Activated CD8-positive, alpha-beta memory T cell treated with anti-CD3 and anti-CD28 coated beads, Interleukin-2, amount 50 U/mL, for 48 hours (primary cell): ENCODE measurements around the gene PRRT3.
"Not testable (repeated sequence)": the region's sequence is repeated elsewhere in the genome, so short reads cannot be mapped to it uniquely, and the experiment has no call there.

Experiments used
- DNase-seq: peaks from one replicate; pipeline ENCODE4 v3.0.0-alpha.2; 2020

PRRT3 gene

GRCh38 chr3:9917820-9918219 lies 34.4 kb downstream of the PRRT3 start:
- DNase-seq, result no peak

DNA sequence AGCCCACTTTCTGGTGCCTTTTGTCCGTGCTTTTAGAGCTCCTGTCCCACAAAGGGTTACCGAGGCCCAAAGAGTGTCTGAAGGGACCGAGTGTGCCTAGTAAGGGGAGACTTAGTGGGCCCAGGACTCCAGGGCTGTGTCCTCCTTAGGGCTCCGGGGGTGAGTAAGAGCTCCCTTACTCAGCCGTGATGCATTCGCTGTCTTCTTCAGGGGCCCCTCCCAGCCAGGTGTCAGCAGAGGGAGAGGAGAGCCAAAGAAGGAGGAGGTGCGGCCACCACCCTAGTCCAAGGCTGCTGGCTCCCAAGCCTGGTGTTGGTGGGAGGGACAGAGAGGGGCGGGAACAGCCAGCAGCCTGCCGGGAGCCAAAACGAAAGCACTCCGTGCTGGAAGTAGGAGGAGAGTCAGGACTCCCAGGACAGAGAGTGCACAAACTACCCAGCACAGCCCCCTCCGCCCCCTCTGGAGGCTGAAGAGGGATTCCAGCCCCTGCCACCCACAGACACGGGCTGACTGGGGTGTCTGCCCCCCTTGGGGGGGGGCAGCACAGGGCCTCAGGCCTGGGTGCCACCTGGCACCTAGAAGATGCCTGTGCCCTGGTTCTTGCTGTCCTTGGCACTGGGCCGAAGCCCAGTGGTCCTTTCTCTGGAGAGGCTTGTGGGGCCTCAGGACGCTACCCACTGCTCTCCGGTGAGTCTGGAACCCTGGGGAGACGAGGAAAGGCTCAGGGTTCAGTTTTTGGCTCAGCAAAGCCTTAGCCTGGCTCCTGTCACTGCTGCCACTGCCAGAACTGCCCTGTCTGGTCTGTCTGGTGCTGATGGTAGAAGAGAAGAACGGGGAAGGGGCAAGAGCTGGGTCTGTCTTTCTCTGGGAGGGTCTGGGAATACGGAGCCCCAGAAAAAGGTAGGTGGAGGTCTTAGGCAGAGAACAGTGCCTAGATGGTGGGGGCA lies 35.2 kb downstream of the PRRT3 start, which contains the start of gene IL17RC:
TSS of gene IL17RC (plus strand) at position 365 of the 947 bp plus-strand sequence. CDS start at position 583, 218 bp downstream.
- peak; percentile 71 for DNase-seq

DNA sequence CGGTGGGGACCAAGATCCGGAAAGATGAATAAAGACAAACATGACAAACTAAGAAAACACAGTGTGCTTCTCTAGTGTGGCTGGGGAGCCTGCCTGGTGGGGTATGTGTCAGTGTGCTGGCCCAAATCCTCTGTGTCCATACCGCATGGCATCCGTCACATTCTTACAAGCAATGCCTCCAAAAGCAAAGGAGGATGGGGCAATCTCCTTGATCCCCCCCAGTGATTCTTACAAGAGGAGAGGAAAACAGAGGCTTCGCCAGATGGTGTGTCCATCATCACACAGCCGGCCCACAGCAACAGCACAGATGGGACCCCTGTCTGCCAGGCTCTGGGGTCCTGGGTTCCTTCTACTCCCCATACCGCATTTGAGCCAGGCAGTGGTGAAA lies 35.9 kb downstream of the PRRT3 start:
- no peak for DNase-seq

DNA sequence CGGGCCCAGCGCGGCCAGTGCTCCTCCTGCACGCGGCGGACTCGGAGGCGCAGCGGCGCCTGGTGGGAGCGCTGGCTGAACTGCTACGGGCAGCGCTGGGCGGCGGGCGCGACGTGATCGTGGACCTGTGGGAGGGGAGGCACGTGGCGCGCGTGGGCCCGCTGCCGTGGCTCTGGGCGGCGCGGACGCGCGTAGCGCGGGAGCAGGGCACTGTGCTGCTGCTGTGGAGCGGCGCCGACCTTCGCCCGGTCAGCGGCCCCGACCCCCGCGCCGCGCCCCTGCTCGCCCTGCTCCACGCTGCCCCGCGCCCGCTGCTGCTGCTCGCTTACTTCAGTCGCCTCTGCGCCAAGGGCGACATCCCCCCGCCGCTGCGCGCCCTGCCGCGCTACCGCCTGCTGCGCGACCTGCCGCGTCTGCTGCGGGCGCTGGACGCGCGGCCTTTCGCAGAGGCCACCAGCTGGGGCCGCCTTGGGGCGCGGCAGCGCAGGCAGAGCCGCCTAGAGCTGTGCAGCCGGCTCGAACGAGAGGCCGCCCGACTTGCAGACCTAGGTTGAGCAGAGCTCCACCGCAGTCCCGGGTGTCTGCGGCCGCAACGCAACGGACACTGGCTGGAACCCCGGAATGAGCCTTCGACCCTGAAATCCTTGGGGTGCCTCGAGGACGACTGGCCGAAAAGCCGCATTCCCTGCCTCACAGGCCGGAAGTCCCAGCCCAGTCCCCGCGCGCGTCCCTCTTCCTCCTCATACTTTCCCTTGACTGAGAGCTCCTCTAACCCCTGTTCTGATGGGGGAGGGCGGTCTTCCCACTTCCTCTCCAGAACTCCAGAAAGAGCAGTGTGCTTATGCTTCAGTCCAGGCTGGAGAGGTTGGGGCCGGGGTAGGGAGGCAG lies 36.7 kb downstream of the PRRT3 start:
- DNase-seq, result peak; percentile 73

- DNase-seq, result no peak
These were observed 37.5 kb downstream of the PRRT3 start for GRCh38 chr3:9914559-9915253.

DNA sequence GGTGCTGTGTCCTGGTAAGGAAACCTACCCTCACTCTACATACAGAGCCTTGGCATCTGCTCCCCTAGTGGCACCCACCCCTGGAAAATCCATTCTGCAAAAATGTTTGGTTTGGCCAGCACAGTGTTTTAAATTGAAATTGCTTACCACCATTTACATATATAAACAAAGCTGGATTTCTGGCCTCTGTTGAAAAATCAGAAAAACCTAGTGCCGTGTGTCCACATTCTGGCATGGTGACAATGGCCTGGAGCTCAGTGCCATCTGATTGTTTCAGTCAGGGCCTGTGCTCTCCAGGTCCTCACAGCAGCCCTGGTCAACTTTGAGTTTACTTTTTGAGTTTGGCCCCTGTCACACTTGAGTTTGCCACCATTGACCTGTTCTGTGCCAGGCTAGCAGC lies 38.2 kb downstream of the PRRT3 start:
- no peak for DNase-seq

GRCh38 chr3:9913601-9914000 lies 38.6 kb downstream of the PRRT3 start:
- DNase-seq, result no peak

DNA sequence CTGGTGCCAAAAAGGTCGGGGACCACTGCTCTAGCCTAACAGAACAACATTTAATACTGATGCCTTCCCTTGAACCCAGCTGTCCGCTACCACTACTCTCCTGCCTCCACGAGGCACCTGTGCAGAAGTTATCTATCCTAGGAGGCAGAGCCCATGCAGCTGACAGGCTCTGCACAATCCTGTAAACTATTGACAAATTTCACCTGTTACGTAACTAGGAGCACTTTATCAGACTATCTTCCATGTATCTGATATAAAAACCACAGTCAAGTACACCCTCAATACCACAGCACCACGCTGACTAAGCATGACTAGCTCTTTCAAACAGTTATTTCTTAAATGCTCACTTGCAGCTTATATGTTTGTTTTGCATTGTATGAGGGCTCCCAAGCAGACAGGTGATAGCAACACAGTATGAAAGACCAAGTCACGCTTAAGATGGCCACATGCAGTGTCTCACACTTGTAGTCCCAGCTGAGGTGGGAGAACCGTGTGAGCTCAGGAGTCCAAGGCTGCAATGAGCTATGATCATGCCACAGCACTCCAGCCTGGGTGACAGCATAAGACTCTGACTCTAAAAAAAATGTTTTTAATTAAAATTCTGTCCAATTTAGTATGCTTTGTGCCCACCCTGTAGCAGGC lies 39.8 kb downstream of the PRRT3 start:
- no peak for DNase-seq

DNA sequence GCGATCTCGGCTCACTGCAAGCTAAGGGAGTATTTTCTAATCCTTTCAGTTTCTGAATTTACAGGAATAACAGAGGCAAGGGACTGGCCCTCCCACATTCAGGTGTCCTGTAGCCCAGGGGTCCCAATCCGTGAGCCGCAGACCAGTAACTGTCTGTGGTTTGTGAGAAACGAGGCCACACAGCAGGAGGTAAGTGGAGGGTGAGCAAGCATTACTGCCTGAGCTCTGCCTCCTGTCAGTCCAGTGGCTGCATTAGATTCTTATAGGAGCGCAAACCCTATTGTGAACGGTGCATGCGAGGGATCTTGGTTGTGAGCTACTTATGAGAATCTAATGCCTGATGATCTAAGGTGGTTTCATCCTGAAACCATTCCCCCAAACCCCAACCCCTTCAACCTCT lies 40.3 kb downstream of the PRRT3 start:
- no peak for DNase-seq

- DNase-seq, result no peak
These were observed 42.8 kb downstream of the PRRT3 start for GRCh38 chr3:9909221-9910013.

- no peak for DNase-seq
These were observed 43.9 kb downstream of the PRRT3 start for GRCh38 chr3:9908286-9908685.

GRCh38 chr3:9906480-9906879 lies 45.7 kb downstream of the PRRT3 start:
- no peak for DNase-seq

DNA sequence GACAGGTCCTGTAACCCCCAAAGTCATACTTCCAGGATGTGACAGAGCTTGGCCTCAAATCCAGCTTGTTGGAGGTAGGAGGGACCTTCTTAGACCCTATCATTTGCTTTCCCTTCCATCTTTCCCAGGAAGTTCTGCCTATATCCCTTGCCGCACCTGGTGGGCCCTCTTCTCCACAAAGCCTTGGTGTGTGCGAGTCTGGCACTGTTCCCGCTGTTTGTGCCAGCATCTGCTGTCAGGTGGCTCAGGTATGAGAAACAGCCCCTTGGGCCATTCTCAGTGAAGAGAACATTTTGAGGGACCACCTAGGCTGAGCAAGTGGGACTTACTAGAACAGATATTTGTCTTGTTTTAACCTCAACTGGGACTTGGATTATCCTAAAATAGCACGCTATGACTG lies 48.3 kb downstream of the PRRT3 start:
- DNase-seq, result no peak

GRCh38 chr3:9903238-9903624 lies 49.0 kb downstream of the PRRT3 start:
- no peak for DNase-seq

GRCh38 chr3:9902372-9903237 lies 49.6 kb downstream of the PRRT3 start, which contains the start of gene IL17RE:
IL17RE (plus strand) TSS chr3:9902848; CDS start chr3:9902933, 85 bp downstream.
- DNase-seq, result no peak

- no peak for DNase-seq
These were observed 50.2 kb downstream of the PRRT3 start for GRCh38 chr3:9901967-9902366.

DNA sequence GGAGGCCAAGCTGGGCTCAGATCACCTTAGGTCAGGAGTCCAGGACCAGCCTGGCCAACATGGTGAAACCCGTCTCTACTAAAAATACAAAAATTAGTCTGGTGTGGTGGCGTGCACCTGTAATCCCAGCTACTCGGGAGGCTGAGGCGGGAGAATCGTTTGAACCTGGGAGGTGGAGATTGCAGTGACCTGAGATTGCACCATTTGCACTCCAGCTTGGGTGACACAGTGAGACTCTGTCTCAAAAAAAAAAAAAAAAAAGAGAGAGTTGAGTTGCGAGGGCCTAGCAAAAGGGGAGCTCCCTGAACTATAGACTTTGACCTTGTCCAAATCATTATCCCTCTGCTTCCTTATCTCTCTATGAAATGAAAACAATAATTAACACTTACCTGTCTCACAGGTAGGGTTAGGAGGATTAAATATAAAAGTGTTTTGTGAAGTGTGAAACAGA lies 51.2 kb downstream of the PRRT3 start:
- DNase-seq, result not testable (repeated sequence)

GRCh38 chr3:9899289-9899791 lies 52.9 kb downstream of the PRRT3 start:
- no peak for DNase-seq

DNA sequence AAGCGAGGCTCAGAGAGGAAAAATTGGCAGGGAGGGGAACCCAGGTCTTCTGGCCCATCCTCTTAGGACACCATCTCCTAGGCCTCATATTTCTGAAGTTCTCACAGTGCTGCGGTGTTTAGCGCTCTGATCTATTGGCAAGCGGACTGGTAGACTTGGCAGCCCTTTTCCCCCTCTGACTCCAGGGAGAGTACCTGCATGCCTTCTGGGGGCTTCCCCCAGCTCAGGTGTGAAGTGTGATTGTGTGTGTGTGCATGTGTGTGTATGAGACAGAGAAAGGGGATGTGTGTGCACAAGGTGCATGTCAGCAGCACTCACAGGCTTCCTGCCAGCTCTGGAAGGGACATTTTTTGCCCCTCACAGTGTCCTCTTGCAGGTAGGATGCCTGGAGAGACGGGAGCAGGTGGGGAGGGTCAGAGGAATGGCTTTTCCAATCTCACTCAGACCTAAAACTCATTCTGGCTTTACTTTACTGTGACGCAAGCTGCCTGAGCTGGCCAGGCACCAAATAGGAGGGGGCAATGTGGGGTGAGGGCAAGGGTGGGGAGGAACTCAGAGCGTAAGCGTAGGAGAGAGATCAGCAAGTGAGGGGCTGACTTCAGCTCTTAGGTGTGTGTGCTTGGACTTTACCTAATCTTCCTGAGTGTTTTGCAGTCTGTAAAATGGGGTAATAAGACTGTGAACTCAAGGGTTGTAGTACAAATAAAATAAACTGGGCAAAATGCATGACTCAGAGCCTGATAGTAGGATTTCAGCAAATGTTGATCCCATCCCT lies 53.6 kb downstream of the PRRT3 start:
- DNase-seq, result no peak
